IMR-90 (cell line): ENCODE results near the gene PTPRG. TPM values are rescaled to one million over a fixed set of nuclear protein-coding genes. Genes with fewer than 3 reads are reported as not detected.

Source experiments
- ATAC-seq: fragments of 200-7000 bp; cut with Tn5 transposase; 2 replicates; pipeline ENCODE4 v1.9.1; 2020; ENCODE audit warnings: low read depth, mild to moderate bottlenecking, moderate library complexity
- BruUV-seq: library from RNA; stranded (reverse); fragments of 400-500 nt; replicated peaks from 2 replicates; lab custom pipeline; 2021; lab: Mats Ljungman, UMichigan
- CTCF ChIA-PET: fragments of 300-600 bp; formaldehyde crosslinking; extraction: SDS; loops from one replicate; lab custom pipeline; 2021; ENCODE audit warnings: antibody characterized with exemption; lab: Yijun Ruan, JAX
- POLR2A ChIA-PET: fragments of 300-600 bp; sonication (Branson Sonifier 250); formaldehyde crosslinking; loops from one replicate; lab custom pipeline; 2022; ENCODE audit warnings: antibody characterized with exemption; ENCODE audit not compliant: unreplicated experiment; lab: Charles Lee
- DNase-seq: peaks from one replicate; pipeline ENCODE4 v3.0.0; 2013
- H2AFZ ChIP-seq: replicated peaks from 2 replicates; pipeline ENCODE3; 2013; ENCODE audit warnings: low read length, mild to moderate bottlenecking; ENCODE audit not compliant: poor library complexity
- H2AK5ac ChIP-seq: 2 replicates; pipeline ENCODE4 v1.6.1; 2013; ENCODE audit warnings: low read depth, low read length, inconsistent platforms
- H2AK9ac ChIP-seq: replicated peaks from 2 replicates; pipeline ENCODE3; 2013; ENCODE audit warnings: mild to moderate bottlenecking, low read depth, low read length, moderate library complexity; ENCODE audit not compliant: poor library complexity
- H2BK120ac ChIP-seq: 2 replicates; pipeline ENCODE4 v1.6.1; 2013; ENCODE audit warnings: low read depth, low read length, inconsistent platforms
- H2BK15ac ChIP-seq: 3 replicates; pipeline ENCODE4 v1.6.1; 2013; ENCODE audit warnings: low read depth, low read length, inconsistent platforms
- H2BK20ac ChIP-seq: 2 replicates; pipeline ENCODE4 v1.6.1; 2013; ENCODE audit warnings: low read depth, mild to moderate bottlenecking, inconsistent platforms, low read length, moderate library complexity
- H2BK5ac ChIP-seq: 2 replicates; pipeline ENCODE4 v1.6.1; 2013; ENCODE audit warnings: mild to moderate bottlenecking, low read depth, low read length, inconsistent platforms; ENCODE audit not compliant: poor library complexity, severe bottlenecking
- H3K14ac ChIP-seq: replicated peaks from 2 replicates; pipeline ENCODE4 v1.6.1; 2013; ENCODE audit warnings: low read depth, low read length, inconsistent platforms
- H3K18ac ChIP-seq: 2 replicates; pipeline ENCODE4 v1.6.1; 2013; ENCODE audit warnings: low read depth, low read length, control low read depth
- H3K23ac ChIP-seq: 2 replicates; pipeline ENCODE4 v1.6.1; 2013; ENCODE audit warnings: low read depth, low read length, inconsistent platforms
- H3K27ac ChIP-seq: 2 replicates; pipeline ENCODE4 v1.5.1; 2013; ENCODE audit warnings: mild to moderate bottlenecking, control low read depth, low read length; ENCODE audit not compliant: insufficient read depth
- H3K27me3 ChIP-seq: 2 replicates; pipeline ENCODE4 v1.6.1; 2013; ENCODE audit warnings: low read length; ENCODE audit not compliant: control insufficient read depth, insufficient read depth
- H3K36me3 ChIP-seq: 2 replicates; pipeline ENCODE4 v1.6.1; 2013; ENCODE audit warnings: low read length, mixed read lengths; ENCODE audit not compliant: control insufficient read depth, insufficient read depth
- H3K4ac ChIP-seq: 2 replicates; pipeline ENCODE4 v1.6.1; 2013; ENCODE audit warnings: low read depth, low read length, inconsistent platforms
- H3K4me1 ChIP-seq: 2 replicates; pipeline ENCODE4 v1.6.1; 2013; ENCODE audit warnings: low read length, mixed read lengths; ENCODE audit not compliant: control insufficient read depth, insufficient read depth
- H3K4me2 ChIP-seq: 2 replicates; pipeline ENCODE4 v1.6.1; 2013; ENCODE audit warnings: low read depth, mild to moderate bottlenecking, control low read depth, low read length, moderate library complexity
- H3K4me3 ChIP-seq: 2 replicates; pipeline ENCODE4 v1.5.1; 2013; ENCODE audit warnings: low read depth, mild to moderate bottlenecking, control low read depth, low read length, moderate library complexity; ENCODE audit not compliant: insufficient read depth
- H3K56ac ChIP-seq: 2 replicates; pipeline ENCODE4 v1.6.1; 2013; ENCODE audit warnings: low read length, inconsistent platforms; ENCODE audit not compliant: insufficient read depth; ENCODE audit errors: extremely low read depth
- H3K79me1 ChIP-seq, 2 experiments: 2 replicates each; pipeline ENCODE4 v1.6.1; 2013; ENCODE audit warnings: low read length in 2 of 2, inconsistent platforms in 1 of 2, low read depth in 1 of 2
- H3K9ac ChIP-seq: 2 replicates; pipeline ENCODE4 v1.6.1; 2013; ENCODE audit warnings: low read depth, low read length, control low read depth
- H3K9me1 ChIP-seq: 2 replicates; pipeline ENCODE4 v1.6.1; 2013; ENCODE audit warnings: low read length, inconsistent platforms; ENCODE audit not compliant: insufficient read depth
- H3K9me3 ChIP-seq: 2 replicates; pipeline ENCODE4 v1.6.1; 2013; ENCODE audit warnings: low read length; ENCODE audit not compliant: control insufficient read depth, insufficient read depth
- H4K20me1 ChIP-seq: 2 replicates; pipeline ENCODE4 v1.6.1; 2013; ENCODE audit warnings: low read length, inconsistent platforms; ENCODE audit not compliant: insufficient read depth
- H4K5ac ChIP-seq: 2 replicates; pipeline ENCODE4 v1.6.1; 2013; ENCODE audit warnings: mild to moderate bottlenecking, low read depth, low read length, control low read depth
- H4K8ac ChIP-seq, 2 experiments: 2 replicates each; pipeline ENCODE4 v1.6.1; 2013; ENCODE audit warnings: low read depth in 2 of 2, low read length in 2 of 2, control low read depth in 1 of 2, inconsistent platforms in 1 of 2
- H4K91ac ChIP-seq: 2 replicates; pipeline ENCODE4 v1.6.1; 2013; ENCODE audit warnings: low read depth, low read length, inconsistent platforms; ENCODE audit not compliant: insufficient read depth
- ELK1 ChIP-seq: fragments of 150-350 bp; IDR thresholded peaks from 2 replicates; pipeline ENCODE4 v1.6.1; 2016; ENCODE audit warnings: low read depth, mild to moderate bottlenecking, low read length, moderate library complexity, borderline replicate concordance
- POLR2A ChIP-seq: IDR thresholded peaks from 2 replicates; pipeline ENCODE4 v1.6.1; 2012; ENCODE audit warnings: mild to moderate bottlenecking, low read depth, low read length
- WGBS, 2 experiments: methylation state at CpG; one replicate each; pipeline versions ENCODE4 v1.1.5 to v1.1.7; 2013; ENCODE audit warnings: missing lambda C conversion rate in 2 of 2; ENCODE audit not compliant: insufficient read length in 1 of 2; ENCODE audit errors: extremely low coverage in 2 of 2; 5-methylcytosine and 5-hydroxymethylcytosine counted together
- dilution Hi-C: fragments of 300-500 bp; cut with HindIII; formaldehyde crosslinking; loops from one replicate; pipeline ENCODE4 v1.14.3; 2018; ENCODE audit warnings: low sequenced_read_pairs; ENCODE audit not compliant: unreplicated experiment
- in situ Hi-C: fragments of 300-500 bp; cut with MboI; formaldehyde crosslinking; loops from 3 replicates; pipeline ENCODE4 v1.14.3; 2019; ENCODE audit warnings: low sequenced_read_pairs, inconsistent platforms, mixed read lengths
- intact Hi-C: fragments of 100-400 bp; cut with micrococcal nuclease; formaldehyde crosslinking; loops from 2 replicates; pipeline ENCODE4 v1.10.0; 2022
- polyA plus RNA-seq, 3 experiments: library from polyadenylated mRNA; depleted of rRNA; stranded (reverse); fragments of >200 nt; gene quantifications; 2 replicates each; pipeline ENCODE4 v1.2.3, GENCODE V29; 2012; ENCODE audit warnings: low replicate concordance in 1 of 3
- total RNA-seq: library from RNA; depleted of rRNA; stranded (reverse); fragments of >200 nt; gene quantifications from 2 replicates; pipeline ENCODE4 v1.2.3, GENCODE V29; 2012

The PTPRG gene
- total and polyA plus RNA-seq, 2 of the 4 experiments (the other 2 are of a cell fraction), result 7.7 to 31.0 TPM

GRCh38 chr3:61811652-61812051 lies 250.3 kb downstream of the PTPRG start:
- no CpG with 5 or more reads among the region's 3 CpGs for WGBS, 2 experiments
- intact Hi-C loops (loop anchor here (10.0 kb wide), 1 partner anchor 247 kb away; the partner anchor contains the start of gene PTPRG), dilution Hi-C loops (no loop called here), in situ Hi-C loops (no loop called here)
- ChIA-PET CTCF (no interaction called here), POLR2A (no interaction called here)
- Histone ChIP-seq H3K9ac (no peak overlapping the region), H3K23ac (no peak overlapping the region), H3K4me1 (peaks cover 8% of the 10 kb centered on the region), H2AFZ (no peak overlapping the region), H3K27ac (no peak overlapping the region), H3K4me3 (no peak overlapping the region), H3K9me3 (no peaks in the 10 kb centered on the region), H3K14ac (no peak overlapping the region), H3K36me3 (no peaks in the 10 kb centered on the region), H3K27me3 (no peaks in the 10 kb centered on the region), H3K9me1 (peaks cover 2% of the 10 kb centered on the region; the same call in 1 of the 2 replicates), H2BK120ac (no peak overlapping the region), H3K18ac (no peak overlapping the region), H4K91ac (no peak overlapping the region), H2AK5ac (no peak overlapping the region), H3K4me2 (no peak overlapping the region), H4K5ac (no peak overlapping the region), H4K8ac (no peak overlapping the region), H2AK9ac (no peak overlapping the region), H2BK15ac (no peak overlapping the region), H2BK20ac (no peak overlapping the region), H3K79me1 (peaks cover 31 to 42% of the 10 kb centered on the region in 2 experiments), H4K20me1 (0 out of 2 replicates have a peak, but pooled peaks cover 6% of the 10 kb centered on the region), H3K56ac (no peak overlapping the region), H2BK5ac (no peak overlapping the region), H3K4ac (no peak overlapping the region)
- ATAC-seq (no peak), DNase-seq (no peak)
- no TSS peak for BruUV-seq
- TF ChIP-seq POLR2A (no peak), ELK1 (no peak)
